Measurements from ENCODE around the gene DAP.

DNA sequence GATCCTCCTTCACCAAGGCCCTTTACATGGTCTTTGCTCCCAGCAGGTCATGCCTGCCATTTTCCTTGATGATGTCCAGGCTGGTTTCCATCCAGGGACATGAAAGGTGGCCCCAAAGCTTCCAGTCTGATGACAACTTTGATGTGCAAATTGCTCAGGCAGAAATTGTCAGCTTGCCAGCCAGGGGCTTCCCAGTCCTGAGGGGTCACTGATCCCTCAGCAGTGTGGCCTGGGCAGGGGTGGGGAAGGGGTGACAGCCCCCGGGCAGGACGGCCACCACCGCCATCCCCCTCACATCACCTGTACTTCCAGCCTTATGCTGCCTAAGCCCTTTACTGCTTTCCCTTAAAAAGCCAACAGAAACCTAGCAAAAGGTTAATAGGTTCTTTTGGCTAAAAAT, 100.9 kb downstream of the DAP start:
- TF ChIP-seq, protein P1, sequence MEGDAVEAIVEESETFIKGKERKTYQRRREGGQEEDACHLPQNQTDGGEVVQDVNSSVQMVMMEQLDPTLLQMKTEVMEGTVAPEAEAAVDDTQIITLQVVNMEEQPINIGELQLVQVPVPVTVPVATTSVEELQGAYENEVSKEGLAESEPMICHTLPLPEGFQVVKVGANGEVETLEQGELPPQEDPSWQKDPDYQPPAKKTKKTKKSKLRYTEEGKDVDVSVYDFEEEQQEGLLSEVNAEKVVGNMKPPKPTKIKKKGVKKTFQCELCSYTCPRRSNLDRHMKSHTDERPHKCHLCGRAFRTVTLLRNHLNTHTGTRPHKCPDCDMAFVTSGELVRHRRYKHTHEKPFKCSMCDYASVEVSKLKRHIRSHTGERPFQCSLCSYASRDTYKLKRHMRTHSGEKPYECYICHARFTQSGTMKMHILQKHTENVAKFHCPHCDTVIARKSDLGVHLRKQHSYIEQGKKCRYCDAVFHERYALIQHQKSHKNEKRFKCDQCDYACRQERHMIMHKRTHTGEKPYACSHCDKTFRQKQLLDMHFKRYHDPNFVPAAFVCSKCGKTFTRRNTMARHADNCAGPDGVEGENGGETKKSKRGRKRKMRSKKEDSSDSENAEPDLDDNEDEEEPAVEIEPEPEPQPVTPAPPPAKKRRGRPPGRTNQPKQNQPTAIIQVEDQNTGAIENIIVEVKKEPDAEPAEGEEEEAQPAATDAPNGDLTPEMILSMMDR (IDR thresholded peaks at IDR 0.05): no peak
- TF ChIP-seq POLR2AphosphoS5 (IDR thresholded peaks at IDR 0.05; ENCODE audit: insufficient read depth in 1 of 2, low read depth in 1 of 2): no peak
